DMS114 treated with DMSO at 0.1 percent for 48 hours (cell line): ENCODE results near the gene ZNF593.

Experiments
- DNase-seq: peaks from one replicate; lab custom pipeline; 2025; ENCODE audit not compliant: unreplicated experiment; lab: John Stamatoyannopoulos, UW

Gene ZNF593

DNA sequence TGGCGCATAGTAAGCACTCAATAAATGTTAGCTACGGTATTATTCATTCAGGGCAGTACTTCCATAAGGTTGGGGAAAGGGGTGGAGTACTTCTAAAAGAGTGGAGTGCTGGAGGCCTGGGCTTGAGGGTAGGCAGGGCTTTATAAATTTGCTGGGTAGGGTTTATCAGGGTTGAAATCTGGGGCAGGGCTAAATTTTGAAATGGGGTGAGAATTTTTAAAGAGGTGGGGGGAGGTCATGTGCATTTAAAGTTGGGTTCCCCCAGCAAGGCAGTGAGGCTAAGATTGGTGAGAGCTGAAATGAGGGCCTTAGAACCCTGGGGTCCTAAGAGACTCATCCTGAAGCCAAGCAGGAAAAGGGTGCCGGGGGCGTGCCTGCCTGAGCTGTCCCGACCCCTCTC, 30.7 kb downstream of the ZNF593 start:
- DNase-seq, result no peak

DNA sequence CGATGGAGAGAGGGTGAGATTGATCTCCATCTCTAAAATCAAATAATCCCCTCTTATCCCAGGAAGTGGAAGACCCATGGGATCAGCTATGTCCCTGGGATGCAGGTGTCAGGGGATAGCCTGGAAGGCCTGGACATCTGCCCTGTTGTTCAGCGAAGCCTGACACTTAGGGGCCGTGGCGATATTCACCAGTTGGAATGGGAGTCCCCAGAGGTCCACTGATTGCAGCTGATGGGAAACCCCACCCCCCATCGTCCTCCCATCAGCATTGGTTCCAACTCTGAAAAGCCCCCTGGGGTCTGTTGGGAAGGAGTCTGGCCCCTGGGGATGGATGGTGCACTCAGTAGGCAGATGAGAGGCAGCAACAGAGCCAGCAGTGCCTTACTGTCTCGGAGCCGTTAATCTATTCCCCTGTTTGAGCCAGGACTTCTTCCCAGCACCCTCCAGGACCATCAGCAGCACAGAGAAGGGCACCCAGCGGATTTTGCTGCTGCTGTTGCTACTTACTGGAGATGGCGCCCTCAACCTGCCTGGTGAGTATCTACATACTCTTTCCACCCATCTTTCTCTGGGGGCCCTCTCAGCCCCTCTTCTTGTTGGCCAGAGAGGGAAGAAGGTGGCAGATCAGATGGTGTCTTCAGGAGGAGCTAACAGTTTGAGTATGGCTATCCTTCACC, 34.1 kb downstream of the ZNF593 start:
- no peak for DNase-seq

DNA sequence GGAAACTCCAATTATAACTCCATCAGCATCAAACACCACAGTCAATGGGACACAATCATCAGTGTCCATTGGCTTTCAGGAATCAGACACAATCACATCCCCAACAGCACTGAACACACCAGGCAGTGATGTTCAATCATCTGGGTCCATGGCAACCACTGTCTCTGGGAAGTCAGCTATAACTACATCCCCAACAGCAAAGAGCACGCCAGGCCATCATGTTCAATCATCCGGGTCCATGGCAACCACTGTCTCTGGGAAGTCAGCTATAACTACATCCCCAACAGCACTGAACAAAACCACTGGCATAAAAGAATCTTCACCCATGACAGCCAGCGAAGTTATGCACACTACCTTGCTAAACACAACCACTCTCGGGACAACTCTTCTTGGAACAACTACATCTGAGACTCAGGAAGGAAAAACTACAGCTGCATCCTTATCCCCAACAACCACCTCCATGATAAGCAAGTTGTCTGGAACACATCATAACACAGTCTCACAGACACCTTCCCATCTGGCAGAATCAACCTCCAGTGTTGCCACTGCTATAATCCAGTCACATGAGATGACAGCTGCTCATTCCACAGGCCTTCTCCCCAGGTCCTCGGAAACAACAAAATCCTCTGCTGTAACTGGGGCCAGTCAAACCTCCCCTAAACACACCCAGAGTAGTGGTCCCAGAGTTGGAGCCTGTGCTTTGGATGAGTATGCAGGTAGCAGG, 40.6 kb downstream of the ZNF593 start:
- DNase-seq, result no peak

DNA sequence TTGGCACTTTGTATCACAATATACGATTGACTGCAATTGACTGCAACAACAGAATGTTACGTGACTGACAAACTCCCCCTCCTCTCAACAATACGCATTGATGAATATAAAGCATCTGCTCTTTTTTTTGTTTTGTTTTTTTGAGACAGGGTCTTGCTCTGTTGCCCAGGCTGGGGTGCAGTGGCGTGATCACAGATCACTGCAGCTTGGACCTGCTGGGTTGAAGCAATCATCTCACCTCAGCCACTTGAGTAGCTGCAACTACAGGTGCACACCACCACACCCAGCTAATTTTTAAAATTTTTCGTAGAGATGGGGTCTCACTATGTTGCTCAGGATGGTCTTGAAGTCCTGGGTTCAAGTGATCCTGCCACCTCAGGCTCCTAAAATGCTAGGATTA, 43.0 kb downstream of the ZNF593 start:
- no peak for DNase-seq

DNA sequence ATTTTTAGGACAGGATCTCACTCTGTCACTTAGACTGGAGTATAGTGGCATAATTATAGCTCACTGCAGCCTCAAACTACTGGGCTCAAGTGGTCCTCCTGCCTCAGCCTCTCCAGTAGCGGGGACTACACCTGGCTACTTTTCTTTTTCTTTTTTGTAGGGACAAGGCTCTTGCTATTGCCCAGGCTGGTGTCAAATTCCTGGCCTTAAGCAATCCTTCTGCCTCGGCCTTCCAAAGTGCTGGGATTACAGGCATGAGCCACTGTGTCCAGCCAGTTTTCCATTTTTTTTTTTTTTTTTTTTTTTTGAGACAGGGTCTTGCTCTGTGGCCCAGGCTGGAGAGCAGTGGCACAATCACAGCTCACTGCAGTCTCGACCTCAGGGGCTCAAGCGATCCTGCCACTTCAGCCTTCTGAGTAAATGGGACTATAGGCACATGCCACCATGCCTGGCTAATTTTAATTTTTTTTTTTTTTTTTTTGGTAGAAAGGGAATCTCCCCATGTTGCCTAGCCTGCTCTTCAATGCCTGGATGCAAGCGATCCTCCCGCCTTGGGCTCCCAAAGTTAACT, 43.7 kb downstream of the ZNF593 start:
- no peak for DNase-seq

DNA sequence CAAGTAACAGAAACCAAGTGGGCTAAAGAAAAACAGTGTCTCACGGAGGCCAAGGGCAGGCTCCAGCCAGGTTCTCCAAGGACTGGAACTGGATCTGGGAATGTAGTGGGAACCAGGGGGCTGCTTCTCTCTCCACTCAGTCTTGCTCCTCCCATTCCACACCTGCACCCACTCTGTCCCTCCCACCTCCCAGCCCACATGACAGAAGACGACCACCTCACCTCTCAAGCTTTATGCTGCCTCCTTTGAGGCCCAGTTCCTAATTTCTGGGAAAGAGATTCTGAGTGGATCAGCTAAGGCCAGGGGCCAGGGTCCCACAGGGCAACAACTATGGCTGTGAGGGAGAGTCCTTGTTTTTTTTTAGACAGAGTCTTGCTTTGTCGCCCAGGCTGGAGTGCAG, 45.5 kb downstream of the ZNF593 start:
- no peak for DNase-seq

DNA sequence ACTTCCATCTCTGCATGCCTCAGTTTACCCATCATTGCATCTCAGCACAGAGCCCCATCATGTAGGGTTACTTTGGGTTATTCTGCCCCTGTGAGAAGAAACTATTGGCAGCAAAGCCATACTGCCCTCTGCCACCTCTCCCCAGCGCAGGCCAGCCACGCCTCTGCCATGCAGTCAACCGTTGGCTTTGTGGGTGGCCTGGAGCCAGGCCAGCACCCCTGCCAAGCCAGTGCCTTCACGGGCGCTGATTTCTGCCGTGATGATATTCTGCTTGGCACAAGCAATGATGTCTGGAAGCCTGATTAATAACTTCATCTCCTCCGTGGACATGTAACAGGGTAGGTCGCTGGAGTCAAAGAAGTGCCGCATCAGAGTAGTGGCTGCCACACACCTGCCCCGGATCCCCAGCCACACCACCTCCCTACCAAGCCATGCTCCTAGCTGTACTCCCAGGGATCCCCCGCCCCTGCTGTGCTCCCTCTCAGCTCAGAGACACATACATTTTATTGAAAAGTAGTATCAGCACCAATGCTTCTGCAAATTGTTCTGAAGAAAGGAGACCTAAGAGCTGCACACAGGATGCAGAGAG, 49.3 kb downstream of the ZNF593 start:
- no peak for DNase-seq
